OCI-LY7 (cell line): ENCODE results near the gene KIAA0930. TPM values are rescaled to one million over a fixed set of nuclear protein-coding genes. Genes with fewer than 3 reads are reported as not detected.

Source experiments
- BruUV-seq: library from RNA; stranded (reverse); fragments of 400-500 nt; replicated peaks from 2 replicates; lab custom pipeline; 2021; lab: Mats Ljungman, UMichigan
- CTCF ChIA-PET: fragments of 300-600 bp; sonication (Branson Sonifier 250); formaldehyde crosslinking; loops from one replicate; lab custom pipeline; 2022; ENCODE audit warnings: antibody characterized with exemption; ENCODE audit not compliant: unreplicated experiment; lab: Charles Lee
- POLR2A ChIA-PET: fragments of 300-600 bp; sonication (Branson Sonifier 250); formaldehyde crosslinking; loops from one replicate; lab custom pipeline; 2022; ENCODE audit warnings: antibody characterized with exemption; lab: Charles Lee
- DNase-seq: peaks from one replicate; pipeline ENCODE4 v3.0.0-alpha.2; 2015; ENCODE audit warnings: low spot score
- H2AFZ ChIP-seq: fragments of 200-600 bp; sonication (generic), shearing (Covaris generic); 2 replicates; pipeline ENCODE4 v1.6.1; 2014; ENCODE audit warnings: mild to moderate bottlenecking, antibody characterized with exemption, low read length, moderate library complexity
- H3K27ac ChIP-seq: fragments of 200-600 bp; sonication (generic); 2 replicates; pipeline ENCODE4 v1.5.1; 2014; ENCODE audit warnings: mixed run types, low read depth, mild to moderate bottlenecking, moderate library complexity, low read length, inconsistent platforms; ENCODE audit not compliant: poor library complexity, severe bottlenecking
- H3K36me3 ChIP-seq: fragments of 200-600 bp; sonication (generic); 2 replicates; pipeline ENCODE4 v1.6.1; 2014; ENCODE audit warnings: mild to moderate bottlenecking, antibody characterized with exemption, low read length, moderate library complexity, mixed read lengths; ENCODE audit not compliant: insufficient read depth
- H3K4me1 ChIP-seq: fragments of 200-600 bp; sonication (generic); 2 replicates; pipeline ENCODE4 v1.5.1; 2014; ENCODE audit warnings: mild to moderate bottlenecking, low read length; ENCODE audit not compliant: insufficient read depth, poor library complexity, severe bottlenecking
- H3K4me2 ChIP-seq: fragments of 200-600 bp; sonication (generic); 2 replicates; pipeline ENCODE4 v1.6.1; 2014; ENCODE audit warnings: mild to moderate bottlenecking, low read length
- H3K4me3 ChIP-seq: fragments of 200-600 bp; sonication (generic); 2 replicates; pipeline ENCODE4 v1.5.1; 2014; ENCODE audit warnings: mild to moderate bottlenecking, low read depth, low read length; ENCODE audit not compliant: poor library complexity, severe bottlenecking
- H3K79me2 ChIP-seq: fragments of 200-600 bp; sonication (generic); 2 replicates; pipeline ENCODE4 v1.6.1; 2016; ENCODE audit warnings: low read depth, mild to moderate bottlenecking, low read length, moderate library complexity, mixed read lengths; ENCODE audit not compliant: insufficient read depth
- H3K9me2 ChIP-seq: fragments of 200-600 bp; sonication (generic); 2 replicates; pipeline ENCODE4 v1.6.1; 2016; ENCODE audit warnings: mild to moderate bottlenecking, low read length, mixed read lengths; ENCODE audit not compliant: insufficient read depth
- H3K9me3 ChIP-seq: fragments of 200-600 bp; sonication (generic); 2 replicates; pipeline ENCODE4 v1.6.1; 2014; ENCODE audit warnings: mild to moderate bottlenecking, mixed run types, low read length, mixed read lengths
- H4K20me1 ChIP-seq: fragments of 200-600 bp; sonication (generic); 2 replicates; pipeline ENCODE4 v1.6.1; 2014; ENCODE audit warnings: mild to moderate bottlenecking, antibody characterized with exemption, low read length, moderate library complexity, mixed read lengths; ENCODE audit not compliant: insufficient read depth
- EZH2phosphoT487 ChIP-seq: fragments of 200-600 bp; sonication (generic); IDR thresholded peaks from 2 replicates; pipeline ENCODE4 v1.6.1; 2018; ENCODE audit warnings: low read depth, borderline replicate concordance, mild to moderate bottlenecking, mixed run types, antibody characterized with exemption, low read length, moderate library complexity, mixed read lengths
- intact Hi-C: fragments of 100-400 bp; cut with micrococcal nuclease; formaldehyde crosslinking; loops from one replicate; pipeline ENCODE4 v1.10.0; 2022; ENCODE audit not compliant: unreplicated experiment
- total RNA-seq, 2 experiments: library from RNA; depleted of rRNA in 1 of 2; stranded (reverse); fragments of >200 nt in 1 of 2; shearing (Covaris generic) in 1 of 2; gene quantifications; 2 replicates each; pipeline ENCODE4 v1.2.3, GENCODE V29; 2014 to 2022
- TF ChIP-seq, protein P1 (sequence below): fragments of 200-600 bp; sonication (generic); conservative IDR thresholded peaks from 2 replicates; pipeline ENCODE4 v1.5.1; 2014; ENCODE audit warnings: mild to moderate bottlenecking, antibody characterized with exemption, low read length, moderate library complexity, mixed read lengths

KIAA0930 gene
- total RNA-seq, 2 experiments from 2014 or later = 80.7 to 93.9 TPM

DNA sequence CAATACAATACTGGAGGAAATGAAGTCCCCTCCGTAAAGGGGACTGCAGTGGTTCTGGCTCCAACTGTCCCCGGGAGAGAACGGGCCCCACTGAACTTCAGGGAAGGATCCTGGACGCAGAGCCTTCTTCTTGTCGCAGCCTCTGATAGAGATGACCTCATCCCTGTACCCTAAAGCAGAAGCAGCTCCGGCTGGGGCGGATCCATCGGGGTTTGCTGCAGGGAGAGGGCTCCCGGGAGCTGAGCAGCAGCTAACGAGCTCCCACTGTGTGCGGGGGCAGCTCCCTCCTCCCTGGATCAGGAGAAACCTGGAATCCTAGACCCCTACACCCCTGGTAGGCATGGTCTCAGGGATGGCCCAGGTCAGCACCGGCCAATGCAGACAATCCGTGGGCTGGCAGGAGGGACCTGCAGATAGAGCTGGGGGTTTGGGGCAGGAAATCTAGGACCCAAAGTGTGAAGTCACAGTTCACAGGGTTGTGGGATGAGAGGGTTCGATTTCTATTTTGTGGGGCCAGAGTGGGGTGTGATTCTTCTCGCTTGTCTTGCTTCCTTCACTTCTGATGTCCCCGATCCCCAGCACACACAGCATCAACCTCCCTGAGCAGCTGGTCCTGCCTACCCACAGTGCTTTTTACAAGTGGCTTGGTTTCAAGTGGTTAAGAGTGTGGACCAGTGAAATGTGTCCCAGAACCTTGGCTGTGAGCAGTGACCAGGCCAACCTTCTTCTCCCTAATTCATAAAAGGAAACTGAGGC lies 12.9 kb downstream of the KIAA0930 start:
- no peak overlapping the region for H3K4me3 ChIP-seq
- H3K9me3 ChIP-seq = no peaks in the 10 kb centered on the region
- intact Hi-C loops = no loop called here
- POLR2A ChIA-PET = no interaction called here
- no peak for TF ChIP-seq EZH2phosphoT487
- TF ChIP-seq, protein P1, sequence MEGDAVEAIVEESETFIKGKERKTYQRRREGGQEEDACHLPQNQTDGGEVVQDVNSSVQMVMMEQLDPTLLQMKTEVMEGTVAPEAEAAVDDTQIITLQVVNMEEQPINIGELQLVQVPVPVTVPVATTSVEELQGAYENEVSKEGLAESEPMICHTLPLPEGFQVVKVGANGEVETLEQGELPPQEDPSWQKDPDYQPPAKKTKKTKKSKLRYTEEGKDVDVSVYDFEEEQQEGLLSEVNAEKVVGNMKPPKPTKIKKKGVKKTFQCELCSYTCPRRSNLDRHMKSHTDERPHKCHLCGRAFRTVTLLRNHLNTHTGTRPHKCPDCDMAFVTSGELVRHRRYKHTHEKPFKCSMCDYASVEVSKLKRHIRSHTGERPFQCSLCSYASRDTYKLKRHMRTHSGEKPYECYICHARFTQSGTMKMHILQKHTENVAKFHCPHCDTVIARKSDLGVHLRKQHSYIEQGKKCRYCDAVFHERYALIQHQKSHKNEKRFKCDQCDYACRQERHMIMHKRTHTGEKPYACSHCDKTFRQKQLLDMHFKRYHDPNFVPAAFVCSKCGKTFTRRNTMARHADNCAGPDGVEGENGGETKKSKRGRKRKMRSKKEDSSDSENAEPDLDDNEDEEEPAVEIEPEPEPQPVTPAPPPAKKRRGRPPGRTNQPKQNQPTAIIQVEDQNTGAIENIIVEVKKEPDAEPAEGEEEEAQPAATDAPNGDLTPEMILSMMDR = no peak
- no peaks in the 10 kb centered on the region for H3K9me2 ChIP-seq
- BruUV-seq = no TSS peak
- H3K4me1 ChIP-seq = peaks cover 24% of the 10 kb centered on the region
- no peaks in the 10 kb centered on the region for H4K20me1 ChIP-seq
- DNase-seq = no peak
- H3K79me2 ChIP-seq = peaks cover 21% of the 10 kb centered on the region
- no peak overlapping the region for H2AFZ ChIP-seq
- no peak overlapping the region for H3K27ac ChIP-seq
- H3K4me2 ChIP-seq = no peak overlapping the region
- CTCF ChIA-PET = interaction anchor here (0.6 kb wide), 1 partner anchor 36 kb away, joined by 3 read pairs; no protein-coding TSS in a partner anchor
- peaks cover 12% of the 10 kb centered on the region for H3K36me3 ChIP-seq

DNA sequence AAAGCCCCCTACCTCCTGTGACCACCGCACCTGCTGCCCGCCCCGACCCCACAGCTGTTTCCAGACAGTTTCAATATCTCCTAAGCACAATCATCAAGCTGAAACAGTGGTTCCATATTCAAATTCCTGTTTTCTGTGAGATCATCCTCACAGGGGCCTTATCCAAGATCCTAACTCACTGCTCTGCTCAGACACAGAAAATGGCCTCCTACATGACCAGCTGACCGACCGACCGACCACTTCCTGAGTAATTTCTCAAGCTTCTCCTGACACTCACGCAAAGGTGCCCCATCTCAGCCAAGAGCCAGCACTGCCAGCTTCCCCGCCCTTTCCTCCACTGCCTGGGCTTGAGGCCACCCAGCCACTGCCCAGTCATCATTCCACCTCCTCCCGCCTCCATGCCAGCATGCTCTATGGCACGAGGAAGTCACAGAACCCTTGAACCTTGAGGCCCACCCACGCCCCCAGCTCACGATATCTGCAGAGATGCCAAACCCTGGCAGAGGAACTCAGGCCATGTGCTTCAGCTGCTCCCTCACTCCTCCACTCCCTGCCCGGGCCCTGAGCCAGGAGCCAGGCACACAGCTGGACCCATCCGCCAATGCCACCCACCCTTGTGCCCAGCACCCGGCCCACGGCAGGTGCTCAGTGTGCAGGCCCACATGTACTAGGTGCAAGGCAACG lies 14.0 kb downstream of the KIAA0930 start:
- no peak for DNase-seq
- no peaks in the 10 kb centered on the region for H4K20me1 ChIP-seq
- no TSS peak for BruUV-seq
- intact Hi-C loops = no loop called here
- ChIA-PET POLR2A (interaction anchor here (0.6 to 0.7 kb wide), 2 partner anchors 46 to 509 kb away, joined by 3 read pairs; no protein-coding TSS in a partner anchor), CTCF (no interaction called here)
- TF ChIP-seq EZH2phosphoT487 = no peak
- TF ChIP-seq, protein P1 = no peak
- H3K4me3 ChIP-seq = no peak overlapping the region
- no peak overlapping the region for H3K4me2 ChIP-seq
- peaks cover 29% of the 10 kb centered on the region for H3K4me1 ChIP-seq
- H3K9me2 ChIP-seq = no peaks in the 10 kb centered on the region
- H3K36me3 ChIP-seq = peaks cover 2% of the 10 kb centered on the region; the same call in 1 of the 2 replicates
- H3K27ac ChIP-seq = no peak overlapping the region
- no peaks in the 10 kb centered on the region for H3K9me3 ChIP-seq
- no peak overlapping the region for H2AFZ ChIP-seq
- peaks cover 33% of the 10 kb centered on the region for H3K79me2 ChIP-seq
